ENCODE results near the gene RPS16.

Gene RPS16

DNA sequence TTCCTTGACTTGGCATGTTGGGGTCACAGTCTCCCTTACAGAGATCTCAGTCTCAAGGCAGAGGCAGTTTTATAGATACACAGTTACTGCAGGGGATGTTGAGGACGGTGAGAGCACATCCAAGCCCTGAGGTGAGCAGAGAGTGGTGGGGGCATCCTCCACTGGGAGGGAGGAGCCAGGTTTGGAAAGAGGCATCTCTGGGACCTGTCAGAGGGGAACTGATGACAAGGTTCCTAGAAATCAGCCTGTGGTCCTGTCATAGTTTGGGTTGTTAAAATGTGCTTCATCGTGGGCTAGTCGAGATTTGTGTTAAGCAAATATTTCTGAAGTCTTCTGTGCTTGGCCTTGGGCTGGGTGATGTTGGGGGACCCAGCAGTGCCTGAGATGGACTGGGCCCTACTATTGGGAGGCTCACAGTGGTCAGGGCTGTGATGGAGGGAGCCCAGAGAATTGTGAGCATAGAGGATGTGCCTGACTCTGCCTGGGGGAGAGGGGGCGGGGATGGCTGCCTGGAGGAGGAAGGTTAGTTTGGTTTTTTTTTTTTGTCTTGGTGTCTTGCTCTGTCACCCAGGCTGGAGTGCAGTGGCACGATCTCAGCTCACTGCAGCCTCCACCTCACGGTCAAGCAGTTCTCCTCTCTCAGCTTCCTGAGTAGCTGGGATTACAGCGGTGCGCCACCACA lies 13.5 kb upstream of the RPS16 start:
- ATAC-seq (no peak), DNase-seq (no peak)

DNA sequence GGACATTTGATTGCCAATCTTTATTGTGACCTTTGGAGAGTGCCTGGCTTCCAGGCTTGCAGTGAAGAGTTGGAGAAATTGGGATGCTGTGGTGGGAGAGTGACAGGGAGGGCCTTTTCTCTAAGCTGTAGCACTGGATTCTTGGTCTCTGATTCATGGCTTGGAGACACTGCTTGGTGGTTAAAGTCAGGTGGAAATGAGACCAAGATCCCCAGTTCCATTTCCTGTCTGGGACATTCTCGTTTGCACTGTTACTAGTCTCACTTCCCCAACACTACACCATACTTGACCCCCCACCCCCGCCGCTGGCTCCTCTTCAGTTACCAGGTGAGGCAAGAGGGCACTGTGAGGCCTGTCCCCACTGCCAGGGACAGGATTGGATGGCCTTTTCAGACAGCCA lies 12.5 kb upstream of the RPS16 start:
- DNase-seq (peak; percentile 63), ATAC-seq (peak; percentile 4)

DNA sequence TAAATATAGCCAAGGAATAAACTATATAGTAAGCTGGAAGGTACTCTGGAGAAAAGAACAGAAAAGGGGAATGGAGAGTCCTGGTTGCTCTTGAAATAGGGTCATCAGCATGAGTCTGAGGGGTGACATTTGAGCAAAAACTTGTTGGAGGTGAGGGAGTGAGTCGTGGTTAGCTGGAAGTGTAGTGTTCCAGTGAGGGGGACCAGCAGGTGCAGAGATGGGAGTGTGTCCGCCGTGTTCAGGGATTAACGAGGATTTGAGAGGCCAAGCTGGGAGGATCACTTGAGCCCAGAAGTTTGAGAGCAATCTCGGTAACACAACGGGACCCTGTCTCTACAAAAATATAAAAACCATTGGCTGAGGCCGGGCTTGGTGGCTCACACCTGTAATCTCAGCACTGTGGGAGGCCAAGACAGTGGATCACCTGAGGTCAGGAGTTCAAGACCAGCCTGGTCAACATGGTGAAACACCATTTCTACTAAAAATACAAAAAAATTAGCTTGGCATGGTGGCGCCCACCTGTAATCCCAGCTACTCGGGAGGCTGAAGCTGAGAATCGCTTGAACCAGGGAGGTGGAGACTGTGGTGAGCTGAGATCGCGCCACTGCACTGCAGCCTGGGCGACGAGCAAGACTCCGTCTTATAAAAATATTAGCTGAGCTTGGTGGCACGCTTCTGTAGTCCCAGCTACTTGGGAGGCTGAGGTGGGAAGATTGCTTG lies 10.8 kb upstream of the RPS16 start:
- DNase-seq (no peak), ATAC-seq (no peak)

DNA sequence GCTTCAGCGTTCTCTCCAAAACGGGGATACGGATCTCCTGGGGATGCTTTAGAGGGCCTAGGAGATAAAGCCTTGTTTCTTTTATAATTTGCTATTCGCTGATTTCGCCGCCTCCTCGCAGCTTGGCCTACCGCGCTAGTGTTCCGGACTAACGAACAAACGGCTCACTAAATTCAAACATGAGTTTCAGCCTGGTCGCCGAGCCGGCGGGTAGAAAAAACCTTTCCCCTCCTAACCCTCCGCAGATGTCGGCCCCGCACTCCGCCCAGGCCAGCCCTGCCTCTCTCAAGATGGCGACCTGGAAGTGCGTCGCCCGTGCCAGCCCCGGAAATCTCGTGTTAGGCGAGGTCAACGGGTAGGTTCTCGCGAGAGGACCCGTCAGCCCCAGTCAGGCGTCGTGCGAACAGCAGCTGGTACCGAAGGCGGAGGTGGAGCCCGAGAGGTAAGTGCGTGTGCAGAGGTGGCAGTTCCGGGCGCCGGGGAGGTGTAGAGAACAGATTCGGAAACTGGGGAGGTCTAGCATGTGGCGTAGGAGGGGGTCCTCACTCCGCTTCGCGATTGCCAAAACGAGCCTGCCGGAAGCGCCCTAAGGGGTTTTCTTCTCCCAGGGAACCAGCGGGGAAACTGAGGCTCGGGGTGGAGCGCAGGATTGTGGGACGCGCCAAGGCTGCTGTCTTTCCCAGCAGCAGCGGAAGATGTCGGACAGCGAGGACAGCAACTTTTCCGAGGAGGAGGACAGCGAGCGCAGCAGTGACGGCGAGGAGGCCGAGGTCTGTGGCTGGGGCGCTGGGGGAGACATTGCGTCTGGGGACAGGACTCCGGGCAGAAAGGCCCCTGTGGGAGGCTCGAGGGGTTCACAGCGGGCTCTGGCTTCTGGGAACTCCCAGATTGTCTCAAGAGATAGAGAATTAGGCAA lies 9.7 kb upstream of the RPS16 start, which contains the start of gene SUPT5H:
SUPT5H (plus strand) TSS at position 387 of the 916 bp plus-strand sequence; CDS start at position 696, 309 bp downstream.
- DNase-seq (peak; percentile 96), ATAC-seq (peak; percentile 93)

DNA sequence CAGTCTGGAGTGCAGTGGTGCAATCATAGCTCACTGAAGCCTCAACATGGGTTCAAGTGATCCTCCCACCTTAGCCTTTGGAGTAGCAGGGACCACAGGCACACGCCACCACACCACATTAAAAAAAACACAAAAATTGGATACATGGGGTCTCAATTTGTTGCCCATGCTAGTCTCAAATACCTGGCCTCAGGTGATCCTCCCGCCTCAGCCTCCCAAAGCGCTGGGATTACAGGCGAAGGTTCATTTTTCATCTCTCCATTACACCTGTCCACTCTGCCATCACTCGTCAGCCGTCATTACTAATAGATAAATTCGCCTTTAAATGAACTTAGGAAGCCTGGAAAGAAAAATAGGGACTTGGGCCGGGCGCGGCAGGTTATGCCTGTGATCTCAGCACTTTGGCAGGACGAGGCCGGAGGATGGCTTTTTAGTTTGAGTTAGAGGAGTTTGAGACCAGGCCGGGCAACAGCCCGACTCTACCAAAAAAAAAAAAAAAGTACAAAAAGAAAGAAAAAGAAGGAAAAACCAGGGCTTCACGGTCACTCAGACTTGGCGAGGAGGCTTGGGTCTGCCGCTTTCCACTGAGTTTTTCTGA lies 8.9 kb upstream of the RPS16 start:
- no peak for ATAC-seq
- DNase-seq, result no peak

DNA sequence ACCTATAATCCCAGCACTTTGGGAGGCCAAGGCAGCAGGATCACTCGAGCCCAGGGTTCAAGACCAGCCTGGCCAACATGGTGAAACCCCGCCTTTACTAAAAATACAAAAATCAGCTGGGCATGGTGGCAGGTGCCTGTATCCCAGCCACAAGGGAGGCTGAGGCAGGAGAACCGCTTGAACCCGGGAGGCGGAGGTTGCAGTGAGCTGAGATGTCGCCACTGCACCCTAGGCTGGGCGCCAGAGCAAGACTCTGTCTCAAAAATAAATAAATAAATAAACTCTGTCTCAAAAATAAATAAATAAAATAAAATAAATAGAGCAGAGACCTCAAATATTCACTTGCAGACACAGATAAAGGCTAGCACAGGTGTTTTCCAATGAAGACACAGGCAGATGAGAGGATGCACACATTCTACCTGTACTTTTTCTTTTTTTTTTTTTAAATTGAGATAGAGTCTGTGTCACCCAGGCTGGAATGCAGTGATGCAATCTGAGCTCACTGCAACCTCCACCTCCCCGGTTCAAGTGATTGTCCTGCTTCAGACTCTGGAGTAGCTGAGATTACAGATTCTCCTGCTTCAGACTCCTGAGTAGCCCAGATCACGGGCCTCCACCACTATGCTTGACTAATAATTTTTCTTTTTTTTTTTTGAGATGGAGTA lies 2.7 kb upstream of the RPS16 start:
- ATAC-seq, result no peak
- DNase-seq, result no peak

DNA sequence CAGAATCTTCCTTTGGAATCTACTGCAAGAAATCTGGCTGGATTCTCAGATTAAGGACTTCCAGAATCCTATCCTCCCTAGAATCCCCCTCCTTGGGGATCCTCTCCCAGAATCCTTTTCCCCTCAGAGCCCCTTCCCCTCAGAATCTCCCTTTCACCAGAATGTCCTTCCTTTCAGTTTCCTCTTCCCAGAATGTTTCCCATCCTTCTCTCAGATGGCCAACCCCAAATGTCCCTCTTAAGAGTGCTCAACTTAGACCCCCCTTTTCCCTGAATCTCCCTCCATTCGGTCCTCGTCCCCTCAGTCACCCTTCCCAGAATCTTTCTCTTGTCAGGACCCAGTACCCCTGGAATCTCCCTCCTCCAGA lies 584 bp upstream of the RPS16 start:
- ATAC-seq (no peak), DNase-seq (no peak)

DNA sequence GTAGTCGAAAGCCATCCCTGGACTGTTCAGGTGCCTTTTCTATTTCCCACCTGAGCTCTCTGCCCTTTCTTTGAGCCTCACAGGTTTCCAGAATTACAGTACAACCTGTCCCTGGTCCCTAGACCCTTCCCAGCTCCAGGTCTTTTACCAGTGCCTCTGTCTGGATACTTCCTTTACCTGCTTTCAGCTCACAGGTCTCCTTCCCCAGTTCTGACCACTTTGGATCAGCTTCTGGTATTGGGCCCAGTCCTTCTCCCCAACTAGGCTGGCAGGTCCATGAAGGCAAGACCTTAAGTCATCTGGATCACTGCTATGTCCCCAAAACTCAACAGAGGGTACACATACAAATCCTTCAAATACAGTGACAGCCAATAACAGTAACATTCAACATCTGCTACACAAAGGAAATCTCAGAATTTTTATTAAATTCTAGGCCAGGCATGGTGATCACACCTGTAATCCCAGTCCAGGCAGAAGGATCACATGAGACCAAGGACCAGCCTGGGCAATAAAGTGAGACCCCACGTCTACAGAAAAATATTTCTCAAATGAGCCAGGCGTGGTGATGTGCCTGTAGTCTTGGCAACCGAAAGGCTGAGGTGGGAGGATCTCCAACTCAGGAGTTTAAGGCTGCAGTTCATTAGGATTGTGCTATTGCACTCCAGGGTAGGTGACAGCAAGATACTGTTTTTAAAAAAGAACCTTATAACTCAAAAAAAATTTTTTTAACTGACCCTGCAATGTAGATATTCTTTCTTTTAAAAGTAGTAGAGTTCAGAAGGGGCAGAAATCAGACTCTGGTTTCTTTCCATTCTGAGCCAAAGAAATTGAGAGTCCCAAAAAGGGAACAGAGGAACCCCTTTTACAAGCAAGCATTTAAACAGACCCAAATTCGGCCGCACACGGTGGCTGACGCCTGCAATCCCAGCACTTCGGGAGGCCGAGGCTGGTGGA lies 1.3 kb downstream of the RPS16 start:
- ATAC-seq, result no peak
- DNase-seq, result no peak

DNA sequence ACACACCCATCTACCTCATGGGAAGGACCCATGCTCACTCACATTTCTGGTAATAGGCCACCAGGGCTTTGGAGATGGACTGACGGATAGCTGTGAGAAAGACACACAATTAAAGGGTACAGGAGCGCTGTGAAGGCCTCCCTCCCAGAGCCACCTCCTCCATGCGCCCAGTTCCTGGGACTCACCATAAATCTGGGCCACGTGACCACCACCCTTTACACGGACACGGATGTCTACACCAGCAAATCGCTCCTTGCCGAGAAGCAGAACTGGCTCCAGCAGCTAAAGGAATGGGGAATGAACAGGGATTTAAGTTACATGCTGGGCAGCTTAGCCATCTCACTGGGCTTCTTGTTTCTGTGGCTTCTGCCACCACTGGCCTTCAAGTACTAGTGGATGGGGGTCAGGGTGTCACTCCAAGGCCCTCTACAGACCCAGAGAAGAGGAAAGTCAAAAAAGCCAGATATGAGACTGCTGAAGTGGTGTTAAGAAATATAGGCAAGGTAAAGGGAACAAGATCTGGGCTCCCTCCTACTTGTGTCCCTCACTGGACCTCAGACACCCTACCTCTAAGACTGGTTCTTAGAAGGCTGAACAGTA lies 2.2 kb downstream of the RPS16 start:
- DNase-seq (no peak), ATAC-seq (no peak)

DNA sequence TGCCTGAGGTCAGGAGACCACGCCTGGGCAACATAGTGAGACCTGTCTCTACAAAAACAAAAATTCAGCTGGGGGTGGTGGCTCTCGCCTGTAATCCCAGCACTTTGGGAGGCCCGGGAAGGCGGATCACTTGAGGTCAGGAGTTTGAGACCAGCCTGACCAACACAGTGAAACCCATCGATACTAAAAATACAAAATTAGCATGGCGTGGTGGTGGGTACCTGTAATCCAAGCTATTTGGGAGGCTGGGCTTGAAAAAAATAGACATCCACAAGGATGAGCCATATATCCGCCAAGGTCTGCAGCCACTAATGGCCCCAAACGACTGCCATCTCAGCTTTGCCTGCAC lies 3.1 kb downstream of the RPS16 start:
- ATAC-seq, result no peak
- DNase-seq, result no peak

DNA sequence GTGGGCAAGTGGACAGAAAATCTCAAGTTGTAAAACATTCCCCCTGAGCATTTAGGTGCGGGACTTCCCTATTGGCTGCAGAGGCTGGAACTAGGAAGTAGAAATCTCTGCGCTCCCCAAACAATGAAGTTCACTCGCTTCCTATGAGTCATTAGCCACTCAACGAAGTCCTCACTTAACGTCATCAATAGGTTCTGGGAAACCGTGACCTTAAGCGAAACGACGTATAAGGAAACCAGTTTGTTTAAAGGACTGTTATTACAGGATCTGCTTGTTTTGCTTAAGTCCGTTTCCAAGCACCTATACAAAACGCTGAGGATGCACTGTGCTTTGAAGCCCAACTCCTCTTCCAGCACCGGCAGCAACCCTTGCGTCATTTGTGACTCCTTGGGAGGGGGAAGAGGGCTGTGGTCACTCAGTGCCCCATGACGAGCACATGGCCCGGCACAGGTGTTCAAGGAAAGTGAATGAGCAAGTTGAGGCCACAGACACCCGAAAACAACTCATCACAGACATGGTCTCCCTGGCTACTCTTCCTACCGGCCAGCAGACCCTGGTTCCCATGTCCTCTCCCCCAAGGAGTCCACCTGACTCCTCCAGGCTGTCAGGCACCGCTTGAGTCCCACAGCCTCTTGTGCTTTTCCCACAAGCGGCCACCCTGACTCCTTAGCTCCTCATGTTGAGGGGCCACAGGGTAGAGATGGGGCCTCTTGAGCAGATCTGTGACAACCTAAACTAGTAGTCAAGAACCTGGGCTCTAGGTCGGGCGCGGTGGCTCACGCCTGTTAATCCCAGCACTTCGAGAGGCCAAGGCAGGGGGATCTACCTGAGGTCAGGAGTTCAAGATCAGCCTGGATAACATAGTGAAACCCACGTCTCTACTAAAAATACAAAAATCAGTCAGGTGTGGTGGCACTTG lies 4.8 kb downstream of the RPS16 start:
- ATAC-seq (peak; percentile 77), DNase-seq (peak; percentile 63)

DNA sequence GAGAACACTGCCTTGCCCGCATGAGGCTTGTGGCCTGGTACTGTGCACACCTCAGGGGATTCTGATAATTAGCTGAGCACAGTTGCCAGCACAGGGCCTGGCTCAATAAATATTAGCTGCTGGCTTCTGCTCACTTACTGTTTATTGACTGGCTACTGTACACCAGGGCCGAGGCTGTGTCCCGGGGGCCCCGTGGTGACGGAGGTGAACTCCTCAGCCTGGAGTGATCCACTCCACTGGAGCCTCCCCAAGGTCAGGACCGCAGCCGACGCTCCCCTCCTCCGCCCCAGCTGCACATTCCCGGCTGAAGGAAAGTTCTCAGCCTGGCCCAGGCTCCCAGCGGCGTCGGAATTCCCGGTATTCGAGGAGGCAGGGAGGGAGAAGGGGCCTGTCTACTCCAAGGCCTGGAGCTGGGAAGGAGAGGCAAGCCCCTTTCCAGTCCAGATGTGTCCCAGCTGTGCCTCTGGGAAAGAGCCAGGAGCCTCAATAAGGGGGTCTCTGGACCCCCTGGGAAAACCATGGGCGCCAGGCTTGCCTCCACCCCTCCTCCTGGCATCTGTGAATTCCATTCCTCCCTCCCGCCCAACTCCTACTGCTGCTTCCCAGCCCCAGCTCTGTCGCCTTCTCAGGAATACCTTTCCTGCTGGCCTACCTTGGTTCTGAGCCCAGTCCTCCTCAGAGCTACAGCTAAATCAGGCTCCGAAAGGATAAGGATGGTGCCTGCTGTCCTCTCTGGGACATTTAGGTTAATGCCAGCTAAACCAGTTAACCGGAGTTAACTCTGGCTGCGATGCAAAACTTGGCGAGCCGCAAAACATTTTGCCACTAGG lies 7.3 kb downstream of the RPS16 start:
- no peak for DNase-seq
- no peak for ATAC-seq

DNA sequence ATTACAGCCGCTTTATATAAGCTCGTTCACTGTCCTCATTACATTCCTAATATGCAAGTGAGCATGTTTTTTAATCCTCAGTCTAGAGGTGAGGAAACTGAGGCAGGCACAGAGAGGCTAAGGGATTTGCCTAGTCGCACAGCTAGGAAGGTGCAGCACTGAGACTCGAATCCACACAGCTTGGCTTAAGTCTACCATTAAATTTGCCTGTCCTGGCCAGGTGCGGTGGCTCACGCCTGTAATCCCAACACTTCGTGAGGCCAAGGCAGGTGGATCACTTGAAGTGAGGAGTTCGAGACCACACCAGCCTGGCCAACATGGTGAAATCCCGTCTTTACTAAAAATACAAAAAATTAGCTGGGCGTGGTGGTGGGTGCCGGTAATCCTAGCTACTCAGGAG lies 8.0 kb downstream of the RPS16 start:
- ATAC-seq (no peak), DNase-seq (no peak)

DNA sequence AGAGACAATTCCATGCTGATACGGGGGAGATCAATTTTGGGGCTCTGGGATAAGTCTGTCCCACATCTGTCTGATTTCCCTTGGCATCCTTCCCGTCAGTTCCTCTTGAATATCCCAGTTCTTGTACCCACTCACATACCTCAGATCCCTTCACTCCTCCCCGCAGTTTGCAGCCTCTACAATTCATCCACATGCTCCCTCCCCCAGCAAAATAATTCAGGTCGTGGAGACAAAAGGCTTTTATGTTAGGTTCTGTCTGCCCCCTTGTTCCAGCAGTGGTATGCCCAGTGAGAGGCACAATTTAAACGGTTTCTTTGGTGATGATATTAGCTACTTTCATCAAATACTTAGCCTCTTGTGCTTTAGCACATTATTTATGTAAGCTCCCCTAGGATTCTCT lies 9.6 kb downstream of the RPS16 start:
- DNase-seq (no peak), ATAC-seq (no peak)

DNA sequence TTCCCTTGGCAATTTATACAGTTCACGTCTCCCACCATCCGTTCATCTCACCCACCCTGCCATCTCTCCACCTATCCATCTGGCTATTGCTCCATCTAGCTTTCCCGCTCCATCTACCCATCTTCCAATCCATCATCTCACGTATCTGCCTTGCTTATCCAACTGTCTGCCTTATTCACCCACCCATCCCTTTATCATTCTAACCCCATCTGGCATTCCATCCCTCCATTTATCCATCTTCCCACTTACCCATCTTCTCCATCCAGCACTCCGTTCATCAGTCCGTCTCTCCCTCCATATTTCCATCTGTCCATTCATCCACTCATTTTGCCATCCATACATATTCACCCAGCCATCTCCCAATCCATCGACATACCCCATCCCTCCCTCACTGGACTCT lies 10.0 kb downstream of the RPS16 start:
- DNase-seq, result no peak
- ATAC-seq, result no peak

DNA sequence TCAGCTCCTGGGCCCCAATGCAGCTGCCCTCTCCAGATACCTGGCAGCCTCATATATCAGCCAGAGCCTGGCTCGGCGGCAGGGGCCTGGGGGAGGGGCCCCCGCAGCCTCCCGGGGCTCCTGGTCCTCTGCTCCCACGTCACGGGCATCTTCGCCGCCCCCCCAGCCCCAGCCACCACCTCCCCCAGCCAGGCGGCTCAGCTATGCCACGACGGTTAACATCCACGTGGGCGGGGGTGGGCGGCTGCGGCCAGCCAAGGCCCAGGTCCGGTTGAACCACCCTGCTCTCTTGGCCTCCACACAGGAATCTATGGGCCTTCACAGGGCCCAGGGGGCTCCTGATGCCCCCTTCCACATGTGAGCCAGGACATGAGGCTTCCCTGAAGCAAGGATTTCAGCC lies 10.8 kb downstream of the RPS16 start:
- DNase-seq, result no peak
- ATAC-seq, result no peak

DNA sequence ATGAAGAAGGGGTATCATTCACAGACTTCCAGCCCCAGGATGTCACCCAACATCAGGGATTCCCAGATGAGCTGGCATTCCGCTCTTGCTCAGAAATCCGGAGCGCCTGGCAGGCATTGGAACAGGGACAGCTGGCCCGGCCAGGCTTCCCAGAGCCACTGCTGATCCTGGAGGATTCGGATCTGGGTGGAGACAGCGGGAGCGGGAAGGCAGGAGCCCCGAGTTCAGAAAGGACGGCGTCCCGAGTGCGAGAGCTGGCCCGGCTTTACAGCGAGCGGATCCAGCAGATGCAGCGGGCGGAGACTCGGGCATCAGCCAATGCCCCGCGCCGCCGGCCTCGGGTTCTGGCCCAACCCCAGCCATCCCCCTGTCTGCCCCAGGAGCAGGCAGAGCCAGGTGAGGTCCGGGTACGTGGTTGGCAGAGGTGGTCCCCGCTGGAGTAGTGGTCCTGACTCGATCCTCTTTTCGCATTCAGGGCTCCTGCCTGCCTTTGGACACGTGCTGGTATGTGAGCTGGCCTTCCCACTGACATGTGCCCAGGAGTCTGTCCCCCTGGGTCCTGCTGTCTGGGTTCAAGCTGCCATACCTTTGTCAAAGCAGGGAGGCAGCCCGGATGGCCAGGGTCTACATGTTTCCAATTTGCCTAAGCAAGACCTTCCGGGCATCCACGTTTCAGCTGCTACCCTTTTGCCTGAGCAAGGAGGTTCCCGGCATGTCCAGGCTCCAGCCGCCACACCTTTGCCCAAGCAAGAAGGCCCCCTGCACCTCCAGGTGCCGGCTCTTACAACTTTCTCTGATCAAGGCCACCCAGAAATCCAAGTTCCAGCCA lies 12.3 kb downstream of the RPS16 start:
- ATAC-seq, result no peak
- DNase-seq, result no peak

DNA sequence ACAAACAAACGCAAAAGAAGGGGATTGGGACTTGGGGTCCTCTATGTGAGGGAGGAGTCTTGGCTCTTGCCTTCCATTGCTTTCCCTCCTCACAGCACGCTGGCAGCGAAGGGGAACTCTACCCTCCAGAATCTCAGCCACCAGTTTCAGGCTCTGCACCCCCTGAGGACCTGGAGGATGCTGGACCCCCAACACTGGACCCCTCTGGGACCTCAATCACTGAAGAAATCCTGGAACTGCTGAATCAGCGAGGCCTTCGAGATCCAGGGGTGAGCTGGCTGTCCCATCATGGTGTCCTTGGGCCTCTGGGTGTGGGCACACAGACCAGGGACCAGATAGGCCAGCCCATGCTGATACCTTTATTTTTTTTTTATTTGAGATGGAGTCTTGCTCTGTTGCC lies 13.7 kb downstream of the RPS16 start:
- DNase-seq, result no peak
- no peak for ATAC-seq

Data from stimulated activated naive CD8-positive, alpha-beta T cell treated with anti-CD3 and anti-CD28 coated beads, Interleukin-15, Interleukin-2, amounts not matched to agents 100 U/mL and 50 U/mL, for 24 hours (primary cell).